Measurements from ENCODE around the gene SH3D19.

SH3D19 gene

DNA sequence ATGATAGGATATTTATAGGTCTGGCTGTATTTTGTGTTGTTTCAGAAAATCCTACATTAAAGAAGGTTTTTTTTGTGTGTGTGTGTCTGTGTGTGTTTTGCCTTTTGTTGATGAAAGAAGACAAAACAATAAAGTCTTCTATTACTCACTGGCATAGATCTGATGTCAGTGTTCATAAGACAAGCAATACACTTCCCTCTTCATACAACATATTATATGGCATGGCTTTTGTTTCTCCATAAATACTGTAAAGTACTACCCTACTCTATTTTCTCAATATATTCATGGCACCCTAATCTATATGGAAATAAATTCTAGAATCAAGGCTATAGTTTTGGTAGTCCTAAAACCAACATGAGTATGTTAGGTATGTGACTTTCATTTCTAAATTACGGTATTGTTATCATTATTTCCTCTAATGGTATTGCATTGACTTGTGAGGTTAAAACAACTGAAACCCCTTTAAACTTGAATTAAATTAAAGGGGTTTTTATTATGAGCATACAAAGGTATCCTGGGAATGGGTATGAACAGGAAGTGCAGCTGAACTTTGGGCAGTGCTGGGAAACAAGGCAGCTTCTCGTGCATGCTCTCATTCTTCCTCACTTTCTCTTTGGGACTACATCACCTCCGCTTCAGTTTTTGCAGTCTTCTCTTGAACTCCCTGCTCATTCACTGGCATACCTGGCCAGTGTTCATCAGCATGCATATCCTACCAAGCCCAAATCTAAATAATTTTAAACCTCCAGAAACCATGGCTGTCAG is 119.0 kb downstream of the SH3D19 start:
- no peak for TF ChIP-seq YY1 (IDR thresholded peaks at IDR 0.05; ENCODE audit: low read depth)
- TF ChIP-seq CEBPB (IDR thresholded peaks at IDR 0.05): no peak
- TF ChIP-seq FOXM1 (IDR thresholded peaks at IDR 0.05; ENCODE audit: borderline replicate concordance, low read depth): no peak
- no peak for TF ChIP-seq TAF1 (IDR thresholded peaks at IDR 0.05; ENCODE audit: low read depth)
- no peak for TF ChIP-seq EP300 (IDR thresholded peaks at IDR 0.05; ENCODE audit: borderline replicate concordance)
- TF ChIP-seq CREB1 (IDR thresholded peaks at IDR 0.05; ENCODE audit: low read depth): no peak

DNA sequence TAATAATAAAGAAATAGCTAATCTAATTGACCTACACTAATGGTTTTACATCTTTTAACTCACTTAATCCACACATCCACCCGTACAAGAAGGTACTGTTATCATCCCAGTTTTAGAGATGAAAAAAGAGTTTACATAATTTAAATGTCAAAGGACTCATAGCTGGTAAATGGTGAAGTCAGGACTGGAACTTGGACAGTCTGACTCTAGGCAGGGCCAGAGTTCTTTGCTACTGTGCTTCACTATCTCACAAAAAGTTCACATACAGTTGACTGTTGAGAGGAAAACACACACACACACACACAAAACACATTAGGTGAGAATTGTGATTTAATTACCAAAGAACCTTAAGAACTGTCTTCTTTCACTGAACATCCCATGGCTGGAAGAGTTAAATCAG is 119.7 kb downstream of the SH3D19 start:
- TF ChIP-seq EP300 (IDR thresholded peaks at IDR 0.05; ENCODE audit: borderline replicate concordance): no peak
- no peak for TF ChIP-seq FOXM1 (IDR thresholded peaks at IDR 0.05; ENCODE audit: borderline replicate concordance, low read depth)
- TF ChIP-seq CREB1 (IDR thresholded peaks at IDR 0.05; ENCODE audit: low read depth): no peak

DNA sequence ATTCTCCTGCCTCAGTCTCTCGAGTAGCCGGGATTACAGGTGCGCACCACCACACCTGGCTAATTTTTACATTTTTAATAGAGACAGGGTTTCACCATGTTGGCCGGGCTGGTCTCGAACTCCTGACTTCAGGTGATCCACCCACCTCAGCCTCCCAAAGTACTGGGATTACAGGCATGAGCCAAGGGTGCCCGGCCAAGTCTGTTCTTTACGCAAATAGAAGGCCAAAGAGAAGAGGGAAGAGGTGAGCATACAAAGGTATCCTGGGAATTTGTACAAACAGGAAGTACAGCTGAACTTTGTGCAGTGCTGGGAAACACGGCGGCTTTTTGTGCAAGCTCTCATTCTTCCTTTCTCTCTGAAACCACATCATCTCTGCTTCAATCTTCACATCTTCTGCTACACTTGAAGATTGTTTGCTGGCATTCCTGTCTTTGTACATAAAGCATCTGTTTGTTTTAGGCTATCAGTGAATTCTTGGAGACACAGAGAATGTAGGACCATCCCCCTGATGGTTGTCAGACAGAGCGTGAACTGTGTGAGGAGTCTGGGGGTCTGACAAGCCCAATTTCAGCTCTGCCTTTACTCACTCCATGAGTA is 120.4 kb downstream of the SH3D19 start:
- TF ChIP-seq EGR1 (IDR thresholded peaks at IDR 0.05) (no peak), TAF1 (IDR thresholded peaks at IDR 0.05; ENCODE audit: low read depth) (no peak), CREB1 (IDR thresholded peaks at IDR 0.05; ENCODE audit: low read depth) (no peak), EP300 (IDR thresholded peaks at IDR 0.05; ENCODE audit: borderline replicate concordance) (no peak)
- TF ChIP-seq, protein P1, sequence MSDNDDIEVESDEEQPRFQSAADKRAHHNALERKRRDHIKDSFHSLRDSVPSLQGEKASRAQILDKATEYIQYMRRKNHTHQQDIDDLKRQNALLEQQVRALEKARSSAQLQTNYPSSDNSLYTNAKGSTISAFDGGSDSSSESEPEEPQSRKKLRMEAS (IDR thresholded peaks at IDR 0.05): no peak
- TF ChIP-seq, protein P2, sequence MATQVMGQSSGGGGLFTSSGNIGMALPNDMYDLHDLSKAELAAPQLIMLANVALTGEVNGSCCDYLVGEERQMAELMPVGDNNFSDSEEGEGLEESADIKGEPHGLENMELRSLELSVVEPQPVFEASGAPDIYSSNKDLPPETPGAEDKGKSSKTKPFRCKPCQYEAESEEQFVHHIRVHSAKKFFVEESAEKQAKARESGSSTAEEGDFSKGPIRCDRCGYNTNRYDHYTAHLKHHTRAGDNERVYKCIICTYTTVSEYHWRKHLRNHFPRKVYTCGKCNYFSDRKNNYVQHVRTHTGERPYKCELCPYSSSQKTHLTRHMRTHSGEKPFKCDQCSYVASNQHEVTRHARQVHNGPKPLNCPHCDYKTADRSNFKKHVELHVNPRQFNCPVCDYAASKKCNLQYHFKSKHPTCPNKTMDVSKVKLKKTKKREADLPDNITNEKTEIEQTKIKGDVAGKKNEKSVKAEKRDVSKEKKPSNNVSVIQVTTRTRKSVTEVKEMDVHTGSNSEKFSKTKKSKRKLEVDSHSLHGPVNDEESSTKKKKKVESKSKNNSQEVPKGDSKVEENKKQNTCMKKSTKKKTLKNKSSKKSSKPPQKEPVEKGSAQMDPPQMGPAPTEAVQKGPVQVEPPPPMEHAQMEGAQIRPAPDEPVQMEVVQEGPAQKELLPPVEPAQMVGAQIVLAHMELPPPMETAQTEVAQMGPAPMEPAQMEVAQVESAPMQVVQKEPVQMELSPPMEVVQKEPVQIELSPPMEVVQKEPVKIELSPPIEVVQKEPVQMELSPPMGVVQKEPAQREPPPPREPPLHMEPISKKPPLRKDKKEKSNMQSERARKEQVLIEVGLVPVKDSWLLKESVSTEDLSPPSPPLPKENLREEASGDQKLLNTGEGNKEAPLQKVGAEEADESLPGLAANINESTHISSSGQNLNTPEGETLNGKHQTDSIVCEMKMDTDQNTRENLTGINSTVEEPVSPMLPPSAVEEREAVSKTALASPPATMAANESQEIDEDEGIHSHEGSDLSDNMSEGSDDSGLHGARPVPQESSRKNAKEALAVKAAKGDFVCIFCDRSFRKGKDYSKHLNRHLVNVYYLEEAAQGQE (IDR thresholded peaks at IDR 0.05; ENCODE audit: low read depth): no peak

DNA sequence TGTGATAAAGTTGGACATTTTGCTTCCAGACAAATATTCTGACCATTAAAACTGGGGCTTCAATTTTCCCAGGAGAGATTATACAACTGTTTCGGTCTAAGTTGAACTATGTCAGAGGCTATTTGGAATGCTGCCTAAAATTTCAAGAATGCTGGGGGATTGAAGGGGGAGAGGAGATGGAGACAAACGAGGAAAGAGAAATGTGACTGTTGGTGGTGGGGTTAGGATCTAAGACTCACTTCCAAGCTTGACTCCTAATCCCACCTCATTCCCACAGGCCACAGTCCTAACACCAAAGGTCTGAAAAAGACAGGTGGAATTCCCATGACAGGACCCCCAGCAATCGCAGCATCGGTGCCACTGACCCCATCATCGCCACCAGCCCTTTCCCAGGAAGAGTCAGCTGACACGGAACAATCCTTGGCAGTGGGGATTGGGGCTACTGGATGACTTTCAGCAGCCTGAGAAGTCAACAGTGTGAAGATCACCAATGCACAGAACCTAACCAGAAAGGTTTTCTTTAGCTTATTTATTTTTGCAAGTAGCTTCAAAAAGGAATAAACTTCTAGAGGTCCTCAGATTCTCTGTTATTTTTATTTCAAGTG is 122.5 kb downstream of the SH3D19 start:
- no peak for TF ChIP-seq ZBTB7A (IDR thresholded peaks at IDR 0.05; ENCODE audit: low read depth)
- TF ChIP-seq TAF1 (IDR thresholded peaks at IDR 0.05; ENCODE audit: low read depth): no peak
- no peak for TF ChIP-seq TEAD4 (IDR thresholded peaks at IDR 0.05)
- TF ChIP-seq, protein P2 (IDR thresholded peaks at IDR 0.05; ENCODE audit: low read depth): no peak
- TF ChIP-seq FOXM1 (IDR thresholded peaks at IDR 0.05; ENCODE audit: borderline replicate concordance, low read depth): no peak
- no peak for TF ChIP-seq EGR1 (IDR thresholded peaks at IDR 0.05)
- TF ChIP-seq CEBPB (IDR thresholded peaks at IDR 0.05): no peak
- no peak for TF ChIP-seq TCF12 (IDR thresholded peaks at IDR 0.05; ENCODE audit: low read depth)
- TF ChIP-seq CREB1 (IDR thresholded peaks at IDR 0.05; ENCODE audit: low read depth): no peak
- TF ChIP-seq, protein P3, sequence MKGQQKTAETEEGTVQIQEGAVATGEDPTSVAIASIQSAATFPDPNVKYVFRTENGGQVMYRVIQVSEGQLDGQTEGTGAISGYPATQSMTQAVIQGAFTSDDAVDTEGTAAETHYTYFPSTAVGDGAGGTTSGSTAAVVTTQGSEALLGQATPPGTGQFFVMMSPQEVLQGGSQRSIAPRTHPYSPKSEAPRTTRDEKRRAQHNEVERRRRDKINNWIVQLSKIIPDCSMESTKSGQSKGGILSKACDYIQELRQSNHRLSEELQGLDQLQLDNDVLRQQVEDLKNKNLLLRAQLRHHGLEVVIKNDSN (IDR thresholded peaks at IDR 0.05): no peak
- TF ChIP-seq YY1 (IDR thresholded peaks at IDR 0.05; ENCODE audit: low read depth): no peak
- TF ChIP-seq, protein P1 (IDR thresholded peaks at IDR 0.05): no peak
- TF ChIP-seq NFIC (IDR thresholded peaks at IDR 0.05): no peak
- no peak for TF ChIP-seq RAD21 (IDR thresholded peaks at IDR 0.05; ENCODE audit: low read depth)
- TF ChIP-seq EP300 (IDR thresholded peaks at IDR 0.05; ENCODE audit: borderline replicate concordance): no peak

DNA sequence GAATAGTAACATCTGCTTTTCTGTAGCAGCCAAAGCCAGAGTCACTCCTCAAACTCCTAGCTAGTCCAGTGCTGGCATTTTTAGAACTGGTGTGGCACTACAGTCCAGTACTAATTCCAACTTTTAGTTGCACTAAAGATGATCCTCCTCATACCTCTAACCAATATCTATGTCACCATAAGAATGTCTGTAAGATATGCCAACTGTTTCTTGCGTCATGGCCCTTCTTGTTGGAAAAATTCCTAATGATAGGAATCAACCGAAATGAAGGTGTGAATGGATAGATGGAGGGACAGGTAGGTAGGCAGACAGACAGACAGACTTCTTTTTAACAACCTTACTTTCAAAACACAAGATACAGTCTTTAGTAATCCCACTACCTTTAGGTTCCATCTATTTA is 123.0 kb downstream of the SH3D19 start:
- TF ChIP-seq TEAD4 (IDR thresholded peaks at IDR 0.05) (no peak), EP300 (IDR thresholded peaks at IDR 0.05; ENCODE audit: borderline replicate concordance) (no peak), TAF1 (IDR thresholded peaks at IDR 0.05; ENCODE audit: low read depth) (no peak), EGR1 (IDR thresholded peaks at IDR 0.05) (no peak), CREB1 (IDR thresholded peaks at IDR 0.05; ENCODE audit: low read depth) (no peak), TCF12 (IDR thresholded peaks at IDR 0.05; ENCODE audit: low read depth) (no peak), RAD21 (IDR thresholded peaks at IDR 0.05; ENCODE audit: low read depth) (no peak), FOXM1 (IDR thresholded peaks at IDR 0.05; ENCODE audit: borderline replicate concordance, low read depth) (no peak), CEBPB (IDR thresholded peaks at IDR 0.05) (no peak), ZBTB7A (IDR thresholded peaks at IDR 0.05; ENCODE audit: low read depth) (no peak), YY1 (IDR thresholded peaks at IDR 0.05; ENCODE audit: low read depth) (no peak), NFIC (IDR thresholded peaks at IDR 0.05) (no peak)
- TF ChIP-seq, protein P3 (IDR thresholded peaks at IDR 0.05): no peak
- TF ChIP-seq, protein P1 (IDR thresholded peaks at IDR 0.05): no peak
- TF ChIP-seq, protein P2 (IDR thresholded peaks at IDR 0.05; ENCODE audit: low read depth): no peak

All from Ishikawa (cell line).